ENCODE measurements around the gene PCDHAC1.

Gene PCDHAC1

GRCh38 chr5:140916325-140916724 lies 9.8 kb upstream of the PCDHAC1 start:
- DNase-seq (ENCODE audit: extremely low read depth, low read depth) = no peak
- TF ChIP-seq CTCF (IDR thresholded peaks at IDR 0.05; ENCODE audit: low read depth, low read length) = no peak

GRCh38 chr5:140923601-140924000 lies 2.5 kb upstream of the PCDHAC1 start:
- TF ChIP-seq CTCF (IDR thresholded peaks at IDR 0.05; ENCODE audit: low read depth, low read length) = no peak
- DNase-seq (ENCODE audit: extremely low read depth, low read depth) = no peak

GRCh38 chr5:140926443-140927227 lies 536 bp downstream of the PCDHAC1 start:
- peak; percentile 33 for TF ChIP-seq CTCF (IDR thresholded peaks at IDR 0.05; ENCODE audit: low read depth, low read length)
- no peak for DNase-seq (ENCODE audit: extremely low read depth, low read depth)

GRCh38 chr5:140927228-140927573 lies 1.1 kb downstream of the PCDHAC1 start:
- no peak for DNase-seq (ENCODE audit: extremely low read depth, low read depth)
- TF ChIP-seq CTCF (IDR thresholded peaks at IDR 0.05; ENCODE audit: low read depth, low read length) = no peak

GRCh38 chr5:140934964-140935606 lies 9.0 kb downstream of the PCDHAC1 start:
- no peak for DNase-seq (ENCODE audit: extremely low read depth, low read depth)
- TF ChIP-seq CTCF (IDR thresholded peaks at IDR 0.05; ENCODE audit: low read depth, low read length) = no peak

- DNase-seq (ENCODE audit: extremely low read depth, low read depth) = no peak
- no peak for TF ChIP-seq CTCF (IDR thresholded peaks at IDR 0.05; ENCODE audit: low read depth, low read length)
These were observed 20.5 kb downstream of the PCDHAC1 start for GRCh38 chr5:140946578-140946977.

- no peak for DNase-seq (ENCODE audit: extremely low read depth, low read depth)
- TF ChIP-seq CTCF (IDR thresholded peaks at IDR 0.05; ENCODE audit: low read depth, low read length) = no peak
These were observed 25.5 kb downstream of the PCDHAC1 start for GRCh38 chr5:140951636-140952035.

Data from AG09319 (cell line).